NCI-H69 (cell line): ENCODE results near the gene KLHL30.
A peak's percentile ranks its signal among the peaks of the same experiment; 100 is the strongest.
"Not testable (repeated sequence)": the region's sequence is repeated elsewhere in the genome, so short reads cannot be mapped to it uniquely, and the experiment has no call there.

ENCODE experiments used
- DNase-seq: peaks from one replicate; lab custom pipeline; 2025; lab: John Stamatoyannopoulos, UW

KLHL30 gene

GRCh38 chr2:238102865-238103264 is 35.6 kb upstream of the KLHL30 start:
- DNase-seq, result no peak

GRCh38 chr2:238103465-238104225 is 34.8 kb upstream of the KLHL30 start:
- DNase-seq, result no peak

GRCh38 chr2:238104226-238104690 is 34.2 kb upstream of the KLHL30 start:
- no peak for DNase-seq

GRCh38 chr2:238104691-238105371 is 33.6 kb upstream of the KLHL30 start:
- no peak for DNase-seq

DNA sequence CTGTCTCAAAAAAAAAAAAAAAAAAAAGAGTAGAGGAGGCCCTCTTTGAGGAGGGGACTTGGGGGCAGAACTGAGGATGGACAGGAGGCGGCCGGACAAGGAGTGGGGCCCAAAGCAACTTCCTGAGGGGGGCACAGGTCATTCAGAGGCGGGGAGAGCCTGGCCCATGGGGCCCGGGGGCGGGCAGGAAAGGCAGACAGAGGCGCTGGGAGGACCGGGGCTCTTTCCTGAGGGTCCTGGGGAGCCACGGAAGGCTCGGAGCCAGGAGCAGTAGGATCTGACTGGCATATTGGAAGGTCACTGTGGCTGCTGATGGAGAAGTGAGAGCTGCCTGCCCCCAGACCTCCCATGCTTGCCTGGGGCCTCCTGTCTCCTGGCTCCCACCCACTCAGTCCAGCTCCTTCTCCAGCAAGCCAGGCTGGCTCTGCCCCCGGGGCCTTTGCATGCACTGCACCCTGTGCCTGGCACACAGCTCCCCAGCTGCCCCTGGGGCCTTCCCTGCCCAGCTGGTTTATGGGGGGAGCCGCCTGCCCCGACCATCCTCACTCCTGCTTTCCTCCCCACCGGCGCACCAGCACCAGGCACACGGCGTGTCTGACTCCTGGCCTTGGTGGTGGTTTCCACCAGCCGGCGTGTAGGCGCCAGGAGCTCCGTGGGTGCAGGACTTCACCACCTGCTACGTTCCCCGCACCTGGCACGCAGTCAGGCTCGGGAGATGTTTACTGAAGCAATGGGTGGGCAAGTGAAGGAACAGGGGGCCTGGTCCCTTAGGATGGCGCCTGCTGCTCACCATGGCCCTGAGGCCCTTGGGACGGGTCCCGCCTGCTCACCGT is 32.7 kb upstream of the KLHL30 start:
- peak; percentile 13 for DNase-seq

DNA sequence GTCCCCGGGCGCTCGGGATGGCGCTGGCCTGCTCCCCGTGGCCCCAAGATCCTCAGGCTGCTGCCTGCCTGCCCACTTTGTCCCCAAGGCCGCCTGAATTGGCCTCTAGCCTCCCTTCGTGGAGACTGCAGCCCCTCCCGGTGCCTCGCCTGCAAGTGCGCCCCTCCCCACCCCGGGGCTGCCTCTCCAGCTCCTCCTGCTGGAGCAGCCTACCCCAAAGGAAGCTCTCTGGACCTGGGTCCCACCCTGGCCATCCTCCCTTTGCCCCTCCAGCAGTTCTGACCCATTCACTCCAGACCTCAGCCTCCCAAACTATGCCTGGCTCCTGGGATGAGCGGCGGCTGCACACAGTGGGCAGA is 32.1 kb upstream of the KLHL30 start:
- peak; percentile 13 for DNase-seq

DNA sequence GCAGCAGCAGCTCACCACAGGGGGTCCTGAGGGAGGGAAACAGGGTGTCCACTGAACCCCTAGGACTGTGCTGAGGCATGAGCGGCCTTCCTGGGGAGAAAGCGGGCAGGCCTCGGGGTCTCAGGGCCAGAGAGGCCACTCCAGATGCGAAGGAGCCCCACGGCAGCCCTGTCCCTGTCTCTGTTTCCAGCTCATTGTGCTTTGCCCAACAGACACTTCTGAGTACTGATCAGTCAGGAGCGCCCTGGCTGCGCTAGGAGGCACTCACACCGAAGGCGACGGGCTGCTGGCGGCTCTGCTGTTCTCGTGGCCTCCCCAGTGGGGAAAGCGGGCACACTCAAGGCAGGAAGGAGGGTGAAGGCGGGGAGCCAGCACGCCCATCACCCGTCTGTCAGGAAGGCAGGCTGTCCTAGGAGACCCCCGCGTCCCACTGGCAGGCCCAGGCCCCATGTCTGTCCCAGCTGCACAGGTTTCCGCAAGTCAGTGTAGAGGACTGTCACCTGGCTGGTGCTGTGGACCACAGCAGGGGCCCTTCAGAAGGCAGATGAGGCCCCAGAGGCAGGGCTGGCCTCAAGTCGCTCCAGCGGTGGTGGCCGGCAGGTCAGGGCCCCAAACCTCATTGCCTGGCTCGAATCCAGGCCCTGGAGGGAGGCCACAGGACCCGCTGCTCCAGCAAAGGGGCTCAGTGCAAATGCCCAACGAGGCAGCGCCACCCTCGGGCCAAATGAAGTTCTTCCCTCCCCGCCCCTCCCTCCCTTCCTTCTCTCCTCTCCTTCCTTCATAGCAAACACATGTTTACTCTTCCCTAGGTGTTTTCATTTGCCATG is 31.6 kb upstream of the KLHL30 start:
- DNase-seq, result peak; percentile 61

- no peak for DNase-seq
These were observed 30.7 kb upstream of the KLHL30 start for GRCh38 chr2:238107525-238108422.

GRCh38 chr2:238108423-238109183 is 29.9 kb upstream of the KLHL30 start:
- peak; percentile 45 for DNase-seq

GRCh38 chr2:238113611-238114010 is 24.9 kb upstream of the KLHL30 start:
- no peak for DNase-seq

GRCh38 chr2:238114331-238114841 is 24.1 kb upstream of the KLHL30 start:
- DNase-seq, result no peak

- peak; percentile 59 for DNase-seq
These were observed 23.4 kb upstream of the KLHL30 start for GRCh38 chr2:238114851-238115660.

GRCh38 chr2:238115709-238116108 is 22.8 kb upstream of the KLHL30 start:
- DNase-seq, result not testable (repeated sequence)

GRCh38 chr2:238116298-238117198 is 21.9 kb upstream of the KLHL30 start:
- DNase-seq, result no peak

- DNase-seq, result no peak
These were observed 21.0 kb upstream of the KLHL30 start for GRCh38 chr2:238117199-238118154.

DNA sequence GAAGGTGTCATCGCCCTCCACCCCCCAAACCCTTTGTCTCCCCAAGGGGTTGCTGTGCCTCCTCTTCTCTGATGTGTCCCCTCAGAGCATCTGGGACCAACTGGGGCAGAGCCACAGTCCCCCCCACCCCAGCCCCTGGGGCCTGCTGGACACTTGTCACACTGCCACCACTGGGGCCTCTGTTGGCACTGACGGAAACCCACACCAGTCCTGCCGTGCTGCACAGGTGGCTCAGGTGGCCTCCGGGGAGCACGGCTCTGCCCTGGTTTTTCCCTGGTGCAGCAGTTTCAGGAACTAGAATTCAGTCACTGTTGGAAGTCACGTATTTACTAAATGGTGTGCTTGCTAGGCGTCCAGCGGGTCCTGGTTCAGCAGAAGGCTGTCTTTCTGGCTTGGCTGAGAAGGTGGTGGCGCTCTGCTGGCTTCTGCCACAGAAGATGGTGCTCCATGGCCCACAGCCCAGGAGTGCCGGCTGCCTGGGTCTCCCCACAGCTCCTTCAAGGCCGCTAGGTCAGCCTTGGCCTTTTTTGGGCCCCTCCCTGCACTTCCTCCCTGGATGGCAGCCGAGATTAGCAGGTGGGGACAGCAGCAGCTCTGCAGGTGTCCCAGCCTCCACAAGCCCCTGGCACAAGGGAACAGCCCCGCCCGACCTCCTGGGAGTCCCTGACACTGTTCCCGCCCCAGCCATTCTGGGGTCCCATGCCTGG is 18.6 kb upstream of the KLHL30 start:
- peak; percentile 30 for DNase-seq
